Suprapubic skin (tissue), 4 donors: ENCODE data around the gene CD40LG.

ENCODE experiments used
- POLR2A ChIP-seq, 2 donors: fragments of 450-650 bp; IDR thresholded peaks; one replicate each; pipeline ENCODE4 v1.6.1; 2017; ENCODE audit warnings: antibody characterized with exemption in 2 of 2, mild to moderate bottlenecking in 2 of 2, moderate library complexity in 2 of 2
- POLR2AphosphoS5 ChIP-seq, 3 donors: sonication (generic); formaldehyde crosslinking; IDR thresholded peaks; one replicate each; pipeline ENCODE4 v1.6.1; 2017; ENCODE audit warnings: antibody characterized with exemption in 3 of 3
- TF ChIP-seq, protein P1 (sequence below), 2 donors: fragments of 200-600 bp in 1 of 2; fragments of 450-650 bp in 1 of 2; sonication (generic) in 1 of 2; IDR thresholded peaks; one replicate each; pipeline ENCODE4 v1.5.1; 2016 to 2019; ENCODE audit warnings: antibody characterized with exemption in 2 of 2, mild to moderate bottlenecking in 1 of 2, moderate library complexity in 1 of 2

DNA sequence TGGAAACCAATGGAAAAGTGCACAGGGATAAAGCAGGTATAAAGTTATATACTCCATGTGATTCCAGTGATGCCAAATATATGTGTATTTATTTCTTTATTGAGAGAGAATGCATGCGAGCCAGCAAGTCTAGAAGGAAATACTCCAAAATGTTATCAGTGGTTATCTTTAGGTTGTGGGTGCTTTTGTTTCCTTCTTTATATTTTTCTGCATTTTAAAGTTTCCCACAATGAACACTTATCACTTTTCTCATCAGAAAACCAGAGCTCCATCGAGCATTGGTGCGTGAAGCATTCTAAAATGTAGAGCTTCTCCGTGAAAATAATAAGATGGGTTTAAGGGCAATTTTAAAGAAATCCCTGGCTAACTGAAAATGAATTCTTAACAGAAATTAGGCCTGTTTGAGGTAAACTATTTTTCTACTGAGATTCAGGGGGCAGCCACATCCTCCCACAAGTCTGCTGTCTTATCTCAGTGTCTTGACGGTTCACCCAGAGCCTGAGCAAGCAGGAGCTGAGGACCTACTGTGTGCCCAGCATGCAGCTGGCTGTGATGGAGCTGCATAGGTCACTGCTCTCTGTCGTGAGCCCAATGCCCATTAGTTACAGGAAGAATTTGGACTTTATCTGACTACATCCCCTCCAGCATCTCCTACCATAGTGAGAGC lies 18.7 kb upstream of the CD40LG start:
- TF ChIP-seq, protein P1, sequence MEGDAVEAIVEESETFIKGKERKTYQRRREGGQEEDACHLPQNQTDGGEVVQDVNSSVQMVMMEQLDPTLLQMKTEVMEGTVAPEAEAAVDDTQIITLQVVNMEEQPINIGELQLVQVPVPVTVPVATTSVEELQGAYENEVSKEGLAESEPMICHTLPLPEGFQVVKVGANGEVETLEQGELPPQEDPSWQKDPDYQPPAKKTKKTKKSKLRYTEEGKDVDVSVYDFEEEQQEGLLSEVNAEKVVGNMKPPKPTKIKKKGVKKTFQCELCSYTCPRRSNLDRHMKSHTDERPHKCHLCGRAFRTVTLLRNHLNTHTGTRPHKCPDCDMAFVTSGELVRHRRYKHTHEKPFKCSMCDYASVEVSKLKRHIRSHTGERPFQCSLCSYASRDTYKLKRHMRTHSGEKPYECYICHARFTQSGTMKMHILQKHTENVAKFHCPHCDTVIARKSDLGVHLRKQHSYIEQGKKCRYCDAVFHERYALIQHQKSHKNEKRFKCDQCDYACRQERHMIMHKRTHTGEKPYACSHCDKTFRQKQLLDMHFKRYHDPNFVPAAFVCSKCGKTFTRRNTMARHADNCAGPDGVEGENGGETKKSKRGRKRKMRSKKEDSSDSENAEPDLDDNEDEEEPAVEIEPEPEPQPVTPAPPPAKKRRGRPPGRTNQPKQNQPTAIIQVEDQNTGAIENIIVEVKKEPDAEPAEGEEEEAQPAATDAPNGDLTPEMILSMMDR (IDR thresholded peaks at IDR 0.05): no peak
- no peak for TF ChIP-seq POLR2AphosphoS5 (IDR thresholded peaks at IDR 0.05)
- no peak for TF ChIP-seq POLR2A (IDR thresholded peaks at IDR 0.05)
